ENCODE results near the gene CALML5.

- TF ChIP-seq CTCF (IDR thresholded peaks at IDR 0.05; ENCODE audit: low read depth, low read length) = no peak
- no peak for TF ChIP-seq EZH2phosphoT487 (IDR thresholded peaks at IDR 0.05; ENCODE audit: low read depth)
These were observed 428 bp downstream of the CALML5 start for GRCh38 chr10:5498791-5499492.
